ENCODE results near the gene CHCHD3. TPM values are rescaled to one million over a fixed set of nuclear protein-coding genes. Genes with fewer than 3 reads are reported as not detected.

CHCHD3 gene
- total RNA-seq, 1 donor from 2014 or later: 142 TPM

GRCh38 chr7:133020496-133020895 lies 61.4 kb downstream of the CHCHD3 start:
- H3K4me1 Mint-ChIP-seq: no peaks in the 10 kb centered on the region
- H2AFZ ChIP-seq (replicated peaks): no peak overlapping the region
- no peaks in the 10 kb centered on the region for H3K36me3 ChIP-seq
- H3K27me3 Mint-ChIP-seq (ENCODE audit: insufficient read depth, low read depth): no peaks in the 10 kb centered on the region
- H3K36me3 Mint-ChIP-seq: peaks cover 19% of the 10 kb centered on the region
- DNase-seq (ENCODE audit: low spot score): no peak
- H3K27ac Mint-ChIP-seq: no peak overlapping the region
- H3K79me2 ChIP-seq (ENCODE audit: low read depth): peaks cover 30% of the 10 kb centered on the region
- no peak overlapping the region for H3K9ac ChIP-seq
- H3K27me3 ChIP-seq: no peaks in the 10 kb centered on the region
- H3K9me3 Mint-ChIP-seq: no peaks in the 10 kb centered on the region
- H3K4me3 ChIP-seq: no peak overlapping the region
- no peaks in the 10 kb centered on the region for H3K4me1 ChIP-seq
- no peak overlapping the region for H3K27ac ChIP-seq
- H3K4me2 ChIP-seq: no peak overlapping the region
- H3F3A ChIP-seq (ENCODE audit: low read depth): no peaks in the 10 kb centered on the region
- TF ChIP-seq EZH2 (IDR thresholded peaks at IDR 0.05) (no peak), EZH2phosphoT487 (IDR thresholded peaks at IDR 0.05) (no peak), CTCF (IDR thresholded peaks at IDR 0.05) (no peak)
- no peaks in the 10 kb centered on the region for H4K20me1 ChIP-seq (ENCODE audit: low read depth)
- H3K9me3 ChIP-seq (ENCODE audit: low read depth): no peaks in the 10 kb centered on the region
- H3K4me3 Mint-ChIP-seq: no peak overlapping the region

DNA sequence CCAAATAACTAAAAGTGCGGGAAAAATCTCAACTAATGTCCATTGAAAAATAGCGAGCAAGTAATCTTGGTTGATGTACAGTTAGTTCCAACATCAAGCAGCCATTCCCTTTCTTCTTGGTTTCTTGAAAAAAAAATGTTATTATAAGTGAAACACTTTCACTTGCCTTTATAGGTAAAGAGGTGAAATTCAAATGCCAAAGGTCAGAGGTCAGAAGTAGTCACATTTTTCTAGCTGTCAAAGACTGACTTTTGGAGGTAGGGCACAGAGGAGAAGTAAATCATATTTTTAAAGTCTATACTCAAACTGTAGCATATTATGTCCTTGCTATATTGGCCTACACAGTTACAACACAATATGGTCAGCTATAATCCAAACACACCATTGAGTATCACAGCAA lies 62.3 kb downstream of the CHCHD3 start:
- Histone ChIP-seq H3K9ac (no peak overlapping the region), H3K27me3 (no peaks in the 10 kb centered on the region), H3K4me3 (no peak overlapping the region), H2AFZ (replicated peaks) (no peak overlapping the region), H3K9me3 (ENCODE audit: low read depth) (no peaks in the 10 kb centered on the region), H4K20me1 (ENCODE audit: low read depth) (no peaks in the 10 kb centered on the region), H3K4me2 (no peak overlapping the region), H3K36me3 (no peaks in the 10 kb centered on the region), H3K27ac (no peak overlapping the region), H3K79me2 (ENCODE audit: low read depth) (peaks cover 30% of the 10 kb centered on the region), H3F3A (ENCODE audit: low read depth) (no peaks in the 10 kb centered on the region), H3K4me1 (no peaks in the 10 kb centered on the region)
- Mint-ChIP-seq H3K27ac (no peak overlapping the region), H3K27me3 (ENCODE audit: insufficient read depth, low read depth) (no peaks in the 10 kb centered on the region), H3K4me3 (no peak overlapping the region), H3K9me3 (no peaks in the 10 kb centered on the region), H3K4me1 (no peaks in the 10 kb centered on the region), H3K36me3 (peaks cover 17% of the 10 kb centered on the region)
- DNase-seq (ENCODE audit: low spot score): no peak
- TF ChIP-seq EZH2phosphoT487 (IDR thresholded peaks at IDR 0.05) (no peak), CTCF (IDR thresholded peaks at IDR 0.05) (no peak), EZH2 (IDR thresholded peaks at IDR 0.05) (no peak)

DNA sequence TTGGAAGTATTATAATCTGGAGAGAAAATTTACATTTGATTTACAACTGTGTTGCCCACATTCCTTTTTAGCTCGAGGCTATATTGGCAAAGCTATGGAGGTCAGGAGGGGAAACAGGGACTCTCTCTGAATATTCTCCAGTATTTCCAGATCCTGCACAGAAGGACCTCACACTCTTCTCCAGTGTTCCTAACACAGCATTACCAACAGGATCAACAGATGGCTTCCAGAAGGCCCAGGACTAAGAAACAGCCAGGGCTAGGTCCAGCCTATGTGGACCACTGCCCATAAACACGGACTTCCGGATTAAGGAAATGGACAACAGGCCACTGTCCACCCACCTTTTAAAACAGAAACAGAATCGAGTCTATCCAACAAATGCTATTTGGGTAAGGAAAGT lies 65.3 kb downstream of the CHCHD3 start:
- no peaks in the 10 kb centered on the region for H3K4me1 ChIP-seq
- no peak overlapping the region for H3K4me3 Mint-ChIP-seq
- H3F3A ChIP-seq (ENCODE audit: low read depth): no peaks in the 10 kb centered on the region
- no peaks in the 10 kb centered on the region for H3K9me3 Mint-ChIP-seq
- no peak overlapping the region for H2AFZ ChIP-seq (replicated peaks)
- H3K4me2 ChIP-seq: no peak overlapping the region
- DNase-seq (ENCODE audit: low spot score): no peak
- no peaks in the 10 kb centered on the region for H3K36me3 ChIP-seq
- H3K27ac Mint-ChIP-seq: no peak overlapping the region
- H3K27ac ChIP-seq: no peak overlapping the region
- H3K4me1 Mint-ChIP-seq: no peaks in the 10 kb centered on the region
- H3K27me3 ChIP-seq: no peaks in the 10 kb centered on the region
- H3K9ac ChIP-seq: no peak overlapping the region
- no peak for TF ChIP-seq EZH2phosphoT487 (IDR thresholded peaks at IDR 0.05)
- H3K36me3 Mint-ChIP-seq: peaks cover 14% of the 10 kb centered on the region
- H3K9me3 ChIP-seq (ENCODE audit: low read depth): no peaks in the 10 kb centered on the region
- no peaks in the 10 kb centered on the region for H3K27me3 Mint-ChIP-seq (ENCODE audit: insufficient read depth, low read depth)
- no peaks in the 10 kb centered on the region for H4K20me1 ChIP-seq (ENCODE audit: low read depth)
- H3K4me3 ChIP-seq: no peak overlapping the region
- peaks cover 35% of the 10 kb centered on the region for H3K79me2 ChIP-seq (ENCODE audit: low read depth)

GRCh38 chr7:133015888-133016287 lies 66.0 kb downstream of the CHCHD3 start:
- TF ChIP-seq EZH2phosphoT487 (IDR thresholded peaks at IDR 0.05) (no peak), CTCF (IDR thresholded peaks at IDR 0.05) (no peak), EZH2 (IDR thresholded peaks at IDR 0.05) (no peak)
- Histone ChIP-seq H3F3A (ENCODE audit: low read depth) (no peaks in the 10 kb centered on the region), H3K27ac (no peak overlapping the region), H3K36me3 (no peaks in the 10 kb centered on the region), H3K4me1 (no peaks in the 10 kb centered on the region), H3K9me3 (ENCODE audit: low read depth) (no peaks in the 10 kb centered on the region), H3K79me2 (ENCODE audit: low read depth) (peaks cover 36% of the 10 kb centered on the region), H3K27me3 (no peaks in the 10 kb centered on the region), H3K4me2 (no peak overlapping the region), H2AFZ (replicated peaks) (no peak overlapping the region), H3K9ac (no peak overlapping the region), H4K20me1 (ENCODE audit: low read depth) (no peaks in the 10 kb centered on the region), H3K4me3 (no peak overlapping the region)
- no peak overlapping the region for H3K27ac Mint-ChIP-seq
- peaks cover 14% of the 10 kb centered on the region for H3K36me3 Mint-ChIP-seq
- no peaks in the 10 kb centered on the region for H3K27me3 Mint-ChIP-seq (ENCODE audit: insufficient read depth, low read depth)
- no peaks in the 10 kb centered on the region for H3K9me3 Mint-ChIP-seq
- DNase-seq (ENCODE audit: low spot score): no peak
- no peaks in the 10 kb centered on the region for H3K4me1 Mint-ChIP-seq
- no peak overlapping the region for H3K4me3 Mint-ChIP-seq
